ENCODE results near the gene ANO9. TPM values are rescaled to one million over a fixed set of nuclear protein-coding genes. Genes with fewer than 3 reads are reported as not detected.
A peak's percentile ranks its signal among the peaks of the same experiment; 100 is the strongest.

The ANO9 gene
- total and polyA plus RNA-seq, 4 donors: 0.10 to 0.53 (median 0.22) TPM; not detected in 1

GRCh38 chr11:487571-488021, 45.8 kb upstream of the ANO9 start:
- WGBS (ENCODE audit: insufficient coverage): 96% methylated on average over 22 of the region's 22 CpGs
- Histone ChIP-seq H3K27ac (ENCODE audit: low read depth, low read length) (no peak overlapping the region), H3K9me3 (ENCODE audit: control insufficient read depth, insufficient read depth, low read length) (no peaks in the 10 kb centered on the region), H3K4me3 (ENCODE audit: low read depth, low read length) (no peak overlapping the region), H3K36me3 (ENCODE audit: control insufficient read depth, insufficient read depth, low read length) (peaks cover 69% of the 10 kb centered on the region), H3K27me3 (ENCODE audit: control insufficient read depth, insufficient read depth, low read length) (no peaks in the 10 kb centered on the region), H3K4me1 (ENCODE audit: control insufficient read depth, insufficient read depth, low read length) (no peaks in the 10 kb centered on the region)
- DNase-seq (ENCODE audit: low read depth in 4 of 6, low spot score in 6 of 6): no peak

GRCh38 chr11:486189-486588, 44.4 kb upstream of the ANO9 start:
- H3K4me1 ChIP-seq (ENCODE audit: control insufficient read depth, insufficient read depth, low read length): no peaks in the 10 kb centered on the region

GRCh38 chr11:484616-485015, 42.8 kb upstream of the ANO9 start:
- no peak overlapping the region for H3K4me3 ChIP-seq (ENCODE audit: low read depth, low read length)
- no peak overlapping the region for H3K27ac ChIP-seq (ENCODE audit: low read depth, low read length)
- H3K9me3 ChIP-seq (ENCODE audit: control insufficient read depth, insufficient read depth, low read length): no peaks in the 10 kb centered on the region
- H3K36me3 ChIP-seq (ENCODE audit: control insufficient read depth, insufficient read depth, low read length): peaks cover 60% of the 10 kb centered on the region
- DNase-seq (ENCODE audit: low read depth in 4 of 6, low spot score in 6 of 6): no peak
- no peaks in the 10 kb centered on the region for H3K4me1 ChIP-seq (ENCODE audit: control insufficient read depth, insufficient read depth, low read length)
- no peaks in the 10 kb centered on the region for H3K27me3 ChIP-seq (ENCODE audit: control insufficient read depth, insufficient read depth, low read length)
- WGBS (ENCODE audit: insufficient coverage): 98% methylated on average over 38 of the region's 38 CpGs

More at GRCh38 chr11:486189-486588, 44.4 kb upstream of the ANO9 start:
- H3K27me3 ChIP-seq (ENCODE audit: control insufficient read depth, insufficient read depth, low read length): no peaks in the 10 kb centered on the region
- DNase-seq (ENCODE audit: low read depth in 4 of 6, low spot score in 6 of 6): no peak
- no peak overlapping the region for H3K4me3 ChIP-seq (ENCODE audit: low read depth, low read length)
- WGBS (ENCODE audit: insufficient coverage): 99% methylated on average over 23 of the region's 23 CpGs
- H3K36me3 ChIP-seq (ENCODE audit: control insufficient read depth, insufficient read depth, low read length): peaks cover 66% of the 10 kb centered on the region
- no peak overlapping the region for H3K27ac ChIP-seq (ENCODE audit: low read depth, low read length)
- no peaks in the 10 kb centered on the region for H3K9me3 ChIP-seq (ENCODE audit: control insufficient read depth, insufficient read depth, low read length)

DNA sequence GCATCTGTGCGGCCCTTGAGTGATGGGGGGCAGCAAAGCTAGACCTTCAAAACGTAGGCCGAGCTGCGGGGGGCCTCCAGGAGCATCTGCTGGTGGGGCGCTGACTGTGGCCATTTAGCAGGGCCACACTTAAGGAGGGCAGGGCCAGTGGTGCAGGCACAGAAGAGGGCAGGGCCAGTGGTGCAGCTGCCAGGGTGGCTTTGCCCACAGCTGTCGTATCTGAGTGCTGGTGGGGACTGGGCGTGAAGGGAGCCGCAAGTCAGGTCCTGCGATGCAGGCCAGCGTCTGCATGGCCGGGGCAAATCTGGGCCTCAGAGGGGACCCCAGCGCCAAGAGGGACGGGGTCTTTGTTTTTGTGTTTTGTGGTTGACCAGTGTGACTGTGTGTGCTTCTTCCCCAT, 37.5 kb upstream of the ANO9 start:
- H3K36me3 ChIP-seq (ENCODE audit: control insufficient read depth, insufficient read depth, low read length): peaks cover 42% of the 10 kb centered on the region
- DNase-seq (ENCODE audit: low read depth in 4 of 6, low spot score in 6 of 6): no peak
- H3K27me3 ChIP-seq (ENCODE audit: control insufficient read depth, insufficient read depth, low read length): no peaks in the 10 kb centered on the region
- H3K4me3 ChIP-seq (ENCODE audit: low read depth, low read length): no peak overlapping the region
- 94% methylated on average over 10 of the region's 13 CpGs for WGBS (ENCODE audit: insufficient coverage)
- no peaks in the 10 kb centered on the region for H3K9me3 ChIP-seq (ENCODE audit: control insufficient read depth, insufficient read depth, low read length)
- H3K27ac ChIP-seq (ENCODE audit: low read depth, low read length): no peak overlapping the region
- H3K4me1 ChIP-seq (ENCODE audit: control insufficient read depth, insufficient read depth, low read length): no peaks in the 10 kb centered on the region

- Histone ChIP-seq H3K9me3 (ENCODE audit: control insufficient read depth, insufficient read depth, low read length) (no peaks in the 10 kb centered on the region), H3K4me1 (ENCODE audit: control insufficient read depth, insufficient read depth, low read length) (no peaks in the 10 kb centered on the region), H3K4me3 (ENCODE audit: low read depth, low read length) (no peak overlapping the region), H3K27ac (ENCODE audit: low read depth, low read length) (no peak overlapping the region), H3K36me3 (ENCODE audit: control insufficient read depth, insufficient read depth, low read length) (peaks cover 60% of the 10 kb centered on the region), H3K27me3 (ENCODE audit: control insufficient read depth, insufficient read depth, low read length) (no peaks in the 10 kb centered on the region)
- 60% methylated on average over 16 of the region's 16 CpGs for WGBS (ENCODE audit: insufficient coverage)
- DNase-seq (ENCODE audit: low read depth in 4 of 6, low spot score in 6 of 6): peak in 1 of 6 donors; percentile 36
These were observed 35.4 kb upstream of the ANO9 start for GRCh38 chr11:477052-477715.

DNA sequence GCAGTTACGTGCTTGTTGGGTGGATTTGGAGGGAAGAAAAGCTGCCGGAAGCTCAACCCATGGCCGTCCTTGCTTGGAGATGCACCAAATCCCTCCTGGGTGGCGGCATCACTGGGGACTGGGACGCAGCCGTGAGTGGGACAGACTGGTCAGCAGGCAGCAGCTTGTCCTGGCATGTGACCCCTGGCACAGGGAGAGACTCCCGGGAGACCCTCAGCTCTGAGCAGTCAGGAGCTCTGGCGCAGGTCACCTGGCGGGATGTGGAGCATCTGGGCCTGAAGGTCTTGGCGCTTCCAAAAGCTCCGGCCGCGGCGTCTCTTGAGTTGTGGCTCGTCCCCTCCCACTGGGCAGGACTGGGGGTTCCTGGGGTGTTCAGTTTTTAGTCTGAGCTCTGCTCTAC, 34.6 kb upstream of the ANO9 start:
- no peak for DNase-seq (ENCODE audit: low read depth in 4 of 6, low spot score in 6 of 6)
- H3K4me1 ChIP-seq (ENCODE audit: control insufficient read depth, insufficient read depth, low read length): no peaks in the 10 kb centered on the region
- no peaks in the 10 kb centered on the region for H3K27me3 ChIP-seq (ENCODE audit: control insufficient read depth, insufficient read depth, low read length)
- no peak overlapping the region for H3K4me3 ChIP-seq (ENCODE audit: low read depth, low read length)
- H3K9me3 ChIP-seq (ENCODE audit: control insufficient read depth, insufficient read depth, low read length): no peaks in the 10 kb centered on the region
- H3K27ac ChIP-seq (ENCODE audit: low read depth, low read length): no peak overlapping the region
- WGBS (ENCODE audit: insufficient coverage): 94% methylated on average over 13 of the region's 15 CpGs
- peaks cover 65% of the 10 kb centered on the region for H3K36me3 ChIP-seq (ENCODE audit: control insufficient read depth, insufficient read depth, low read length)

DNA sequence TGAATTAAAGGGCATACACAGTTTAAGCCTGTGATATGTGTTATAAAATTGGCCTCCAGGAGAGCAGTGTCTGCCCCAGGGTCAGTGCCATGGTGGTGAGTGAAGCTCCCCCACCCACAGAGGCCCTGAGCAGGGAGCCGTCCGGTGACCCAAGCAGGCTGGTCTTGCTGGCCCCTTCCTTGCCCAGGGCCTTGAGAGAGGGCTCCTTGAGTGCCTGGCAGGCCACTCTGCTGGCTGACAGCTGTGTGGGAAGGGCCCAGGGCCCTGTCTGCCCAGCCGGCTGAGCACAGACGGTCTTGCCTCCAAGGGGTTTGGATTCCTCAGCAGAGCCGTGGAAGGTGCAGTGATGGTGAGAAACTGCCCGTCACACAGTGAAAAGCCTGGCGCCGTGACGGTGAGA, 34.1 kb upstream of the ANO9 start:
- no peaks in the 10 kb centered on the region for H3K9me3 ChIP-seq (ENCODE audit: control insufficient read depth, insufficient read depth, low read length)
- no peak overlapping the region for H3K27ac ChIP-seq (ENCODE audit: low read depth, low read length)
- H3K36me3 ChIP-seq (ENCODE audit: control insufficient read depth, insufficient read depth, low read length): peaks cover 67% of the 10 kb centered on the region
- no peak overlapping the region for H3K4me3 ChIP-seq (ENCODE audit: low read depth, low read length)
- H3K27me3 ChIP-seq (ENCODE audit: control insufficient read depth, insufficient read depth, low read length): no peaks in the 10 kb centered on the region
- no peaks in the 10 kb centered on the region for H3K4me1 ChIP-seq (ENCODE audit: control insufficient read depth, insufficient read depth, low read length)
- DNase-seq (ENCODE audit: low read depth in 4 of 6, low spot score in 6 of 6): no peak
- WGBS (ENCODE audit: insufficient coverage): 82% methylated on average over 9 of the region's 9 CpGs

GRCh38 chr11:474914-475506, 33.2 kb upstream of the ANO9 start:
- Histone ChIP-seq H3K4me1 (ENCODE audit: control insufficient read depth, insufficient read depth, low read length) (peaks cover 3% of the 10 kb centered on the region), H3K4me3 (ENCODE audit: low read depth, low read length) (no peak overlapping the region), H3K36me3 (ENCODE audit: control insufficient read depth, insufficient read depth, low read length) (peaks cover 62% of the 10 kb centered on the region), H3K9me3 (ENCODE audit: control insufficient read depth, insufficient read depth, low read length) (no peaks in the 10 kb centered on the region), H3K27me3 (ENCODE audit: control insufficient read depth, insufficient read depth, low read length) (no peaks in the 10 kb centered on the region), H3K27ac (ENCODE audit: low read depth, low read length) (no peak overlapping the region)
- 98% methylated on average over 48 of the region's 48 CpGs for WGBS (ENCODE audit: insufficient coverage)
- no peak for DNase-seq (ENCODE audit: low read depth in 4 of 6, low spot score in 6 of 6)

DNA sequence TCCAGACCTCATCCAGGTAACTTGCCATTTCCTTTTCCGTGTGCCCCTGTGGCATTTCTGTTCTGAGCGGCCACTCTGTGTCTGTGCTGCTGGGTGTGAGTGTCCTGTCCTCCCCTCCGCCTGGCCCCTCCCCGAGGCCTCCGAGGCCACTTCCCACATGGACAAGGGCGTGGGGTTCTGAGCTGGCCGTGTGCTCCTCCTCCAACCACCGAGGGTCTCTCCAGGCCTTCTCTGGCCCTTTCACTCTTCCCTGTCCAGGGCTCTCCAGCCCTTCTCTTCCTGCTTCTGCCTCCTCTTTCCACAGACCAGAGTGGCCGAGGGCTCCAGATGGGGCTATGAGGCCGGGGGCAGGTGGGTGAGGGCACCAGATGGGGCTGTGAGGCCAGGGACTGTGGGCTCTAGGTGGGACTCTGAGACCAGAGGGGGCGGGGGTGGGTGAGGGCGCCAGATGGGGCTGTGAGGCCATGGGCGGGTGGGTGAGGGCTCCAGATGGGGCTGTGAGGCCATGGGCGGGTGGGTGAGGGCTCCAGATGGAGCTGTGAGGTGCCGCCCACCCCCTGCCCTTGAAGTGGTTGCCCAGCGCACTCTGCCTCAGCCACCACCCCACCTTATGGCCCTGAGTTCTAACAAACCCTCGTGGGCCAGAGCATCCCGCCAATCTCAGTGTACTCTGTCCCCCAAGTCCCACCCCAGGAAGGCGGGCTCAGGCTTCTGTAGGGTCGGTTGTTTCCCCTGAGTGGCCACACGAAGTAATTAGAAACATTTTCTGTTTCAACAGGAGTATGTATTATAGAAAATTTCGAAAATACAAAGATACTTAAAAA, 32.4 kb upstream of the ANO9 start:
- Histone ChIP-seq H3K27ac (ENCODE audit: low read depth, low read length) (no peak overlapping the region), H3K27me3 (ENCODE audit: control insufficient read depth, insufficient read depth, low read length) (no peaks in the 10 kb centered on the region), H3K36me3 (ENCODE audit: control insufficient read depth, insufficient read depth, low read length) (peaks cover 59% of the 10 kb centered on the region), H3K9me3 (ENCODE audit: control insufficient read depth, insufficient read depth, low read length) (no peaks in the 10 kb centered on the region), H3K4me3 (ENCODE audit: low read depth, low read length) (no peak overlapping the region), H3K4me1 (ENCODE audit: control insufficient read depth, insufficient read depth, low read length) (peaks cover 11% of the 10 kb centered on the region)
- 90% methylated on average over 7 of the region's 22 CpGs for WGBS (ENCODE audit: insufficient coverage)
- DNase-seq (ENCODE audit: low read depth in 4 of 6, low spot score in 6 of 6): no peak

All from spinal cord (tissue), 10 donors.